Aorta (tissue), 4 donors: Measurements from ENCODE around the gene ITGA11. TPM values are rescaled to one million over a fixed set of nuclear protein-coding genes. Genes with fewer than 3 reads are reported as not detected.

Experiments used
- polyA plus RNA-seq, 2 donors: library from polyadenylated mRNA; stranded (reverse); fragments of 200-250 nt; gene quantifications; one replicate each; pipeline ENCODE4 v1.2.3, GENCODE V29; 2013
- total RNA-seq, 2 donors: library from RNA; stranded (reverse); fragmentation: NEBNext Ultra II Directional; extraction: Animal tissue kit (Norgen Biotek cat#: 25700); gene quantifications; one replicate each; pipeline ENCODE4 v1.2.1, GENCODE V29; 2021
- donor health status: healthy with polysubstance abuse.
- donor health status: Bipolar disorder and iron deficiency.
- donor health status: DM: no; HTN: no; CAD: no.
- donor health status: DM: yes; HTN: yes; CAD: no.

Gene ITGA11
- total and polyA plus RNA-seq, 4 donors, result 21.4 to 154 (median 107) TPM

Other genes with a start within 250 kb of the ITGA11 start
- gene CALML4, start 226.8 kb downstream of the ITGA11 start, total RNA-seq, result 1 to 10 TPM; 4.0 to 8.3 TPM
- 10 to 100 TPM in 1 of 2 donors, 1 to 10 TPM in 1; 3.9 to 29.9 TPM for gene CALML4, start 226.8 kb downstream of the ITGA11 start, polyA plus RNA-seq
- gene CLN6, start 202.4 kb downstream of the ITGA11 start, total RNA-seq, result 10 to 100 TPM; 11.3 to 16.8 TPM
- 1 to 10 TPM; 5.3 to 8.2 TPM for gene CLN6, start 202.4 kb downstream of the ITGA11 start, polyA plus RNA-seq
- 10 to 100 TPM; 76.0 to 96.3 TPM for gene FEM1B, start 154.4 kb downstream of the ITGA11 start, total RNA-seq
- 10 to 100 TPM; 11.3 to 14.2 TPM for gene FEM1B, start 154.4 kb downstream of the ITGA11 start, polyA plus RNA-seq
- 1 to 10 TPM; 3.8 to 9.2 TPM for gene CORO2B, start 146.8 kb upstream of the ITGA11 start, total RNA-seq
- gene CORO2B, start 146.8 kb upstream of the ITGA11 start, polyA plus RNA-seq, result 1 to 10 TPM; 1.8 to 6.2 TPM